Activated naive CD4-positive, alpha-beta T cell (primary cell): Measurements from ENCODE around the gene PRKCE.

Experiments
- DNase-seq, 4 experiments: peaks; one replicate each; lab custom pipeline; 2025; lab: John Stamatoyannopoulos, UW

PRKCE gene

GRCh38 chr2:46014911-46015654 is 363.6 kb downstream of the PRKCE start:
- DNase-seq = no peak

- DNase-seq = no peak
Observed at GRCh38 chr2:46015671-46016070, 364.2 kb downstream of the PRKCE start.

- DNase-seq = no peak
Observed at GRCh38 chr2:46016091-46016490, 364.6 kb downstream of the PRKCE start.

- no peak for DNase-seq
Observed at GRCh38 chr2:46018773-46019591, 367.5 kb downstream of the PRKCE start.

GRCh38 chr2:46020416-46020815 is 368.9 kb downstream of the PRKCE start:
- no peak for DNase-seq

- no peak for DNase-seq
Observed at GRCh38 chr2:46023165-46023854, 371.8 kb downstream of the PRKCE start.

- no peak for DNase-seq
Observed at GRCh38 chr2:46024146-46024779, 372.8 kb downstream of the PRKCE start.

- DNase-seq = no peak
Observed at GRCh38 chr2:46025081-46025480, 373.6 kb downstream of the PRKCE start.

GRCh38 chr2:46025676-46026075 is 374.2 kb downstream of the PRKCE start:
- DNase-seq = no peak

GRCh38 chr2:46026431-46026830 is 375.0 kb downstream of the PRKCE start:
- no peak for DNase-seq

GRCh38 chr2:46029332-46029811 is 377.9 kb downstream of the PRKCE start:
- no peak for DNase-seq

GRCh38 chr2:46030330-46030729 is 378.9 kb downstream of the PRKCE start:
- DNase-seq = no peak

- no peak for DNase-seq
Observed at GRCh38 chr2:46032161-46032813, 380.8 kb downstream of the PRKCE start.

- DNase-seq = no peak
Observed at GRCh38 chr2:46032996-46033395, 381.5 kb downstream of the PRKCE start.

- no peak for DNase-seq
Observed at GRCh38 chr2:46034535-46034934, 383.1 kb downstream of the PRKCE start.

- DNase-seq = no peak
Observed at GRCh38 chr2:46036929-46037328, 385.5 kb downstream of the PRKCE start.

- no peak for DNase-seq
Observed at GRCh38 chr2:46039543-46040303, 388.2 kb downstream of the PRKCE start.

- no peak for DNase-seq
Observed at GRCh38 chr2:46040563-46041155, 389.2 kb downstream of the PRKCE start.

GRCh38 chr2:46041434-46041833 is 390.0 kb downstream of the PRKCE start:
- no peak for DNase-seq

GRCh38 chr2:46042207-46042637 is 390.7 kb downstream of the PRKCE start:
- no peak for DNase-seq
